Activated T-cell treated with anti-CD3 and anti-CD28 coated beads for 4 hours (primary cell): ENCODE data around the gene AMELY.
"Not testable (repeated sequence)": the region's sequence is repeated elsewhere in the genome, so short reads cannot be mapped to it uniquely, and the experiment has no call there.

ENCODE experiments used
- DNase-seq: peaks from one replicate; pipeline ENCODE4 v3.0.0-alpha.2; 2020

AMELY gene, protein sequence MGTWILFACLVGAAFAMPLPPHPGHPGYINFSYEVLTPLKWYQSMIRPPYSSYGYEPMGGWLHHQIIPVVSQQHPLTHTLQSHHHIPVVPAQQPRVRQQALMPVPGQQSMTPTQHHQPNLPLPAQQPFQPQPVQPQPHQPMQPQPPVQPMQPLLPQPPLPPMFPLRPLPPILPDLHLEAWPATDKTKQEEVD

DNA sequence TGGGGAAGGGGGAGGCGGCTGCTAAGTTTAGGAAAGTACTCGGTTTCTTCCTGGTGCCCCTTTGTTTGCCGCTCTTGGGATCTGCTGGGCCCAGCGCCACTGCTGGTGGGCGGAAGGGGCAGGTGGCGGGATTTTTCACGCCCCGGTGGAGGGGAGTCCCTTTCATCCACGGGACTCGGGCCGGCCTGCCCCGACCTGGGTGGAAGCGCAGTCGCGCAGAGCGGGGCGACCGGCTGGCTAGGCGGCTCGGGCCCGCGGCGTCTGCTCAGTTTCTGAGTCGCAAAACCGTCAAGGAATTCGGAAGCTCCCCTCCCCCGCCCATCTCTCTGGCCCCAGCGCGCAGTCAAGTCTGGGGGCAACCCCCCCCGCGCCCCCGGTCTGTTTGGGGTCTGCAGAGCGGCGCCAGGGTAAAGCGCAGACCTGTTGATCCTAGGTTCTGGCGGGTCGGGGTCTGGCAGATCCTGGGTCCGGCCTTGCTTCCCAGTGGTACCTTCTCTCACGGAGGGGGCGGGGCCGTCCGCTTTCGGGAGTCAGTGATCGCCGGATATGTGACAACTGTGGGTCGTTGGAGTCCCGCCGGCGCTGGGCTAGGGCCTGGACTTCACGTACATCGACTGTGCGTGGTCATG, at the start of gene AMELY:
Gene AMELY (minus strand): TSS at position 500 of the 629 bp plus-strand sequence. CDS start 39,144 bp downstream, outside the sequence.
- DNase-seq, result no peak

DNA sequence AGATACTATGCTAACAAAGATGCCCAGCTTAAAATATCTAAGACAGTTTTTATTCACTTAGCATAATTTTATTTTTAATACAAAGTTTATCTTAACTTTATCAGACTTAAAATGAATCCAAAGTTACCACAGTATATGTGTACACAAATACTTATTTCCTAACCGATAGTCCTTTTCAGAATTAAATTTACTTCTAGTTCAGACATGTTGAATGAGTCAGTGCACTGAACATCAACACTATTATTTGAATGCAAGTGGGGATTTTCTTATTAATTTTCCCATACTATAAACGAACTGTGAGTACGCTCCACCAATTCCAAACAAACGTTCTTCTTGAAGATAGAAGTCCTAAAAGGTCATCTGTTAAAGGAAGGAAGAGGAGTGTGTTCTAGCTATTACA, 38.4 kb upstream of the AMELY start:
- DNase-seq, result no peak

DNA sequence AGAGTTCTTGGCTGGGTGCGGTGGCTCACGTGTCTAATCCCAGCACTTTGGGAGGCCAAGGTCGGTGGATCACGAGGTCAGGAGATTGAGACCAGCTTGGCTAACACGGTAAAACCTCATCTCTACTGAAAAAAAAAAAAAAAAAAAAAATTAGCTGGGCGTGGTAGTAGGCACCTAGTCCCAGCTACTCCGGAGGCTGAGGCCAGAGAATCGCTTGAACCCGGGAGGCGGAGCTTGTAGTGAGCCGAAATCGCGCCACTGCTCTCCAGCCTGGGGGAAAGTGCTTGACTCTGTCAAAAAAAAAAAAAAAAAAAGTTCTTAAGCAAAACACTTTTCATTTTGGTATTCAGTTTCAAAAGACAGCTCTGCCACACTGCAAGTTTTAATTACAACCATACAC, 36.8 kb upstream of the AMELY start:
- no peak for DNase-seq

DNA sequence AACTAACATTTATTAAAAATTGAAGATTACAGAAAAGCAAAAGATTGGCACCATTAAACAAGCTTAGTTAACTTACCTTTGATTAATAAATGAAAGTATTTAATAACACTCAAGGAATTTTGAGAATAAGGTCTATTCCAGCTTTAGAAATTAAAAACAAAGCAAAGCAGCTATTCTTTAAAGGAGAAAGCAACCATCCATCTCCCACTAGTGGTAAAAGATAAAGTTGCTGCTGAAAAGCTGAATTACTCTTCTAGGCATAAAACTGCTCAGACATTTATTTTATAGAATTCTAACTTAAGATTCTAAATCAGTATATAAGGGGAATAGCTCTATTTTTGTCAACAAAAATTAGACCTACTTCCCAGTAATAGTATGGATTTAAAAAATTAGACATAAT, 36.1 kb upstream of the AMELY start:
- no peak for DNase-seq

DNA sequence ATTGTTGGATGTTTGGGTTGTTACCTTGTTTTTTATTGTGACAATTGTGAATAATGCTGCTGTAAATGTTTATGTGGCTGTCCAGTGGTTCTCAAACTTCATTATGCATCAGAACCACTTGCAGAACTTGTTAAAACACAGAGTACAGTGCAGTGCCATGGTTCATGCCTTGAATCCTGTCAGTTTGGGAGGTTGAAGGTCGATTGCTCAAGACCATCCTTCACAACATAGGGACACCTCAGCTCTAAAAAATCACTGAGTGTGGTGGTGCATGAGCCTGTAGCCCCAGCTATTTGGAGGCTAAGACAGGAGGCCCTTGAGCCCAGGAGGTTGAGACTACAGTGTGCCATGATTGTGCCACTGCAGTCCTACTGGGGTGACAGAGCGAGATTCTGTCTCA, 23.9 kb upstream of the AMELY start:
- no peak for DNase-seq

DNA sequence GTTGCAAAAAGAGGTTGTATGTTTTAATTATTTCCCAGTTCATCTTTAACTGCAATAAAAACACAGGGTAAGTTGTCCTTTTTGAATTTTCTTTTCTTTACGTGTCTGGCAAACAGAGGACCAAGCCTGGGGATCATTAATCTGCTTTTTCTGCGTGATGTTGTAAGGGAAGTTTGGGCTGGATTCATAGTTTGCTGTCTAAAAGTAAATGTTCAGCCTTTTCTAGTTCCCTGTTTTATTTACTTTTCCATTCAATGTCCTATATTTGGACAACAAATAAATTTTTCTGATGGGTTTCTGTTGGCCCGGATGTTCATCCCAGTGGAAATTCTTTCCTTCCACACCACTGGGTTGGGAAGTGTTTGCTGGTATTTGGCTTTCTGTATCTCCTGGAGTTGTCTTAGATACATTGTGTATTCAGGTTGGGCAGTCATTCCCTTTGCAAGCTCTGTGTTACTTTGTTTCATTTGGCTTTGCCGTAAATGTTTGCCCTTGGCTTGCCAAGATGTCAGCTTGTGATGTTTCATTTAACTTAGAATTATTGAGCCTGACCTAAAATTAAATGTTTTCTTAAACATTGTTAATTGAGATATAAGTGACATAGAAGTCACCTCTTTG, 20.3 kb upstream of the AMELY start:
- no peak for DNase-seq

DNA sequence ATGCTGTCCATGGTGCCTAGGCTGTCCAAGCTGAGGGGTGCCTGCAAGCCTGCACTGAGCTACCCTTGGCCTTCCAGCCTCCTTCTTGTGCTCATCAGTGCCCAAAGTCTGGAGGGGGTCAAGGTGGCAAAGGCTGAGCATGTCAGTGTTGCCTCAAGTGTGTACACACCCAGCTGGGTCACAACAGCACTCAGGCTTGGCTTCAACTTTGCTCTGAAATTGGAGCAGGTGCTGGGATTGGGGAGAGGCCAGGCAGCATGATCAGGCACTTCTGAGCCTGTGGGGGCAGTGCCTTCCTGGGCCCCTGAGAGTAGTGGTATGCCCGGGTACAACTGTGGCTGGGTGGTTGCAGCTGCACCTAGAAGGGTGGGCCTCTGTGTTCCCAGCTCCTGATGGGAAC, 17.7 kb upstream of the AMELY start:
- no peak for DNase-seq

DNA sequence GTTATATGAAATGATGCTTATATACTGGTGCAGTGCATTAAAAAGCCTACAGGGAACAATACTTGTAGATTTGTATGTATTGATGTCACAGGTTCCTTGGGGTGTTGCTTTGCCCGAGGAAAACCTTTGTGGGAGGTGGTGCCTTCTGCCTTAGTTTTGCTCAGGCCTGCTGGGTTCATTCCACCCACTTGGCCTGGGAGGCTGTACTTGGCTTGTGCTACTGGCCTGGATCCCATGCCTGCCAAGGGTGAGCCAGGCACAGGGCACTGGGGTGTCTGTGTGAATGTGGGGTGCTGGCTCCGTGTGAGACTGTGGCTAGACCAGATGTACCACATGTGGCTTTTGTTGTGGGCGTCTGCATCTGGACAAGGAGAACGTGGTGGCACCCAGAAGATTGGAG, 16.7 kb upstream of the AMELY start:
- DNase-seq, result no peak

DNA sequence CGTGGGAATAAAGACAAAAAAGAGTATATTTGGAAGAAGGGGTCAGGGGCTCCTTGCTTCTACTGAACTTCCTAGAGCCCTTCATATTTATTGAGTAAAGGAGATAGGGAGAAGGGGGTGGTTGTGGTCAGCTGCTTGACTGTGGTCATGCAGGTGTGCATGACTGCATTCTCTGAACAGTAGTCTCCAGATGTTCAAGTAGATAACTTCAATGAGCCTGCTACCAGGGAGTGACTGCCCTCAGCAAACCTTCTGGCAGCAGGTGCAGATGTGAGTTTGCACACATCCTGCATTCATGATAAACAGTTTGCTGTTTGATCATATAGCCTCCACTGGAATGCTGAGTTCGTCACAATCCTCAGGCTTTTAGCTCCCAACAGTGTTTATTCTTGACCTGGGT, 9.5 kb upstream of the AMELY start:
- no peak for DNase-seq

DNA sequence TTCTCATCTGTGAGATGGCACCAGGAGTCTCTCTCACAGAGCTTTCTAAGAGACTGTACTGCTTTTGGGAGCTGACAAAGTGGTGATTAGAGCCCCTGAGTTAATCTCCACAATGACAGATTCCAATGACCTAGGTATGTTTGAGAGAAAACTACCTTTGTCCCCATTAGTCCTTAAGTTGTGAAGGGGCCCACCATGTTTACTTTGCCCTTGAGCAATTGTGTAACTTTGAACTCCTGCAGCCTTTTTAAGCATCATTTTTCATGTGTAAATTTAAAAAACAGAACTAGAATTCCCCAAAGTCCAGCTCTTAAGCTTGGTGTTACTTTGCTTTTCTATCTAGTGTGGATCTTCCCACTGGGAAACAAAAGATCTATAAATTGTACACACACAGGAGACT, 1.8 kb upstream of the AMELY start:
- DNase-seq, result no peak

DNA sequence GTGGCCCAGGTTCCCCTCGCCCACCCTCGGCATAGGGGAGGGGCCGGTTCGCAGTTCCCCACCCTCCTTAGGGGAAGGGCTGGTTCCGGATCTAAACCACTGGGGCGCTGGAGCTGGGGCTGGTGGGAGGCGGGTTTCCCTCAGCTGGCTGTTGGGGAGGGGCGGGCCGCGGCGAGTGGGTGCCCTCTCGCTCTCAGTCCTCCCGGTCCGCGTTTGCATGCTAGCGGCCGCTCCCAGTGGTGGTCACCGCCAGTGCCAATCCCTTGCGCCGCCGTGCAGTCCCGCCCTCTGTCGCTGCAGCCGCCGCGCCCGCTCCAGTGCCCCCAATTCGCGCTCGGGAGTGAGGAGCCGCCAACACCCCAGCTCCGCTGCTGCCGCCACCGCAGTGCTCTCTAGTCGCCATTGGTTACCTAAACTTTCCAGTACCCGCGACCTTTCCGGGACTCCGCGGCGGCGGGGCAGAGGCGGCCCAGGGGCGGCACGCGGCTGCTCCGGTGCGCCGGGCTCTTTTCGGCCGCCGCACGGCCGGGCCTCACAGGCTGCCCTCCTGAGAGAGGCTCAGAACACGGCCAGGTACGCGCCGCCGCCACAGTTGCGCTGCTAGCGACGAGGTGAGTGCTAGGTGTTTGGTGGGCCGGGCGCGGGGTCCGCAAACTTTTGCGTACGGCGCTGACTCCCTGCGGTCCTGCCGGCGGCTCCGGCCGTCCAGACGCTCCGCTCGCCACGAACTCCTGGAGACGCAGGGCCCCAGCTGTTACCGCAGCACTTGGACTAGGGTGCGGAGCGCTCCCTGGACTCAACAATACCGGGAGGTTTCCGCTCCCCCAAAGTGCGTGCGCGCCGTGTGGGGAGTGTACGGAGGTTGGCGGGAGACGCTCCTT, 940 bp downstream of the AMELY start, which contains the start of gene TBL1Y:
Gene TBL1Y (plus strand): TSS at position 326 of the 881 bp plus-strand sequence. CDS start 114,388 bp downstream, outside the sequence.
- no peak for DNase-seq

DNA sequence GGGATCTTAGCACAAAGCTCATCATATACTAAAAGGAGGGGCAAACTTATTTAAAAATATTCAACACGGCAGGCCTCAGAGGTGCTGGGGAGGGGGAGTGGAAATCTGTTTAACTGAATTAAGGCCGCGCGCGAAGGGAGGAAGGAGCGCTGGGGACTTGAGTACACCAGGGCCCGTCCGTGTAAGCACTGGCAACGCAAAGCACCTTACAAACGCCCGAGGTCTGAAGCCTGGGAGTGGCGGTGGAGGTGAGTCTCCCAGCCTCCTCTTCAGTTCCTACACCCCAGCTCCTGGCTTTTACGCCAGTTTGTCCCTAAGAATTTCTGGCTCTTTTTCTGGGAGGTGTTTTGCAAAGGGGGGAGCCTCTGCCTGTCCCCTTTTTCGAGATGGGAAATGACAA, 1.7 kb downstream of the AMELY start:
- DNase-seq, result no peak

DNA sequence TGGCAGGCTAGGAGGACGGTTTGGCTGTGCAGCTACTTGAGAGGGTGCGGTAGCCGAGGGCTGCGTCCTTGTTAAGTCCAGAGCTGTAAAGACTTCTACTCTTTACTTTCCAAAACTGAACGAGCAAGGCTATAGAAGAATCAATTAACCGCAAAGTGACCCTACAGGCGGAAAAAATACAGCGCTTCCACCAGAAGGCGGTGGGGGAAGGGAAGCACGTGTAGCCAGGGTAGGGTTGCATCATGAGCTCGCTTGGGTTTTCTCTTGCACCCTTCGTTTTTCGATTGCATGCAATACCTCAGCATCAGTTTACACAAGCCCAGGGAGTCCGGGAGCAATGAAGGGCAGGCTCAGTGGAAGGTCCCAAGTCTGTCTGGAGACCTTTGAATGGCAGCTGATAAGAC, 2.4 kb downstream of the AMELY start:
- DNase-seq, result no peak

DNA sequence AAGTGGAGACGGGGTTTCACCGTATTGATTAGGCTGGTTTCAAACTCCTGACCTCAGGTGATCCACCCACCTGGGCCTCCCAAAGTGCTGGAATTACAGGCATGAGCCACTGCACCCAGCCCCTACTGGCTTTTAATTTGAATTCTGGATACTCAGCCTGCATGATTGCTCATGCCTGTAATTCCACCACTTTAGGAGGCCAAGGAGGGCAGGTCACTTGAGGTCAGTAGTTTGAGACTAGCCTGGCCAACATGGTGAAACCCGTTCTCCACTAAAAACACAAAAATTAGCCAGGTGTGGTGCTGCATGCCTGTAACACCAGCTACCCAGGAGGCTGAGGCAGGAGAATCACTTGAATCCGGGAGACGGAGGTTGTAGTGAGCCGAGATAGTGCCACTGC, 3.5 kb downstream of the AMELY start:
- not testable (repeated sequence) for DNase-seq

DNA sequence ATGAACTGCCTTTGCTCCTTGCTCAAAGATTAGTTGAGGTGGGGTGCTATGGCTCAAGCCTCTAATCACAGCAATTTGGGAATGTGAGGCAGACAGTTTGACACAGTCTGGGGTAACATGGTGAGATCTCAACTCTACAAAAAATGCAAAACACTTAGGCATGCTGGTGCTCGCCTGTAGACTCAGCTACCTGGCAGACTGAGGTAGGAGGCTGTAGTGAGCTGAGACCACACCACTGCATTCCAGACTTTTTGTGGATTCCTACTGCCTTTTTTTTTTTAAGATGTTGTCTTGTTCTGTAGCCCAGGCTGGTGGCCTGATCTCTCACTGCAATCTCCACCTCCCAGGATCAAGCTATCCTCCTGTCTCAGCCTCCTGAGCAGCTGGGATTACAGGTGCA, 4.0 kb downstream of the AMELY start:
- DNase-seq, result no peak

DNA sequence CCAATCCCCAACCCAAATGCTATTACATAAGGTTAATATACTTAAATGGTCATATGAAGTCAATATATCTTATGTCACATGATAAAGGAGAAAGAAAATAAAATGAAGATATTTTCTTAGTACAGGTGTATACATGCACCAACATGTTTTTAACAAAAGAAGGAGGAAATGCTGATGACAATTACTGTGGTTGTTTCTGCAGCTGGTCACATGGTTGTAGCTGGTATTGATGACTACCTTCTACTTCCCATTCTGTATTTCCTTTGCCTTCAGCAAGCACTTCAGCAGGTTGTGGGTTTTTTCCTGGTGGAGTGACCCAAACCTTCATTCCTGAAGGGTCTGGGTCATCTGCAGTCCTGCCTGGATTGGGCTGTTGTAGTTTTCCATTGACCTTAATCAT, 9.4 kb downstream of the AMELY start:
- not testable (repeated sequence) for DNase-seq

DNA sequence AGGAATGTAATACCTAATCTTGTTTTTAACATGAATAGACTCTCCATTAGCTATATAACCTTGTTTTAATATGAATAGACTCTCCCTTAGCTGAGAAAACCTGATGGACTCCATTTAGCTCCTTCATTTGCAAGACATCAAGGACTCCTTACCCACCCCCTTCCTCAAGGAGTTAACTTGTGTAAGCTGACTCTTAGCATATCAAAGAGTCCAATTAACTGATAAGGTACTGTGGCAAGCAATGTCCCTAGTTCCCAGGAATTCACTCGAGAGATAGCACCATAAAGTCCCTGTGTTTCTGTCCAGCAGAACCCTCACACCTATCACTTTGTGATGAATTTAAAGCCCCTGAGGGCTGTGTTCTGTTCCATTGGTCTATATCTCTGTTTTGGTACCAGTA, 16.3 kb downstream of the AMELY start:
- DNase-seq, result no peak

DNA sequence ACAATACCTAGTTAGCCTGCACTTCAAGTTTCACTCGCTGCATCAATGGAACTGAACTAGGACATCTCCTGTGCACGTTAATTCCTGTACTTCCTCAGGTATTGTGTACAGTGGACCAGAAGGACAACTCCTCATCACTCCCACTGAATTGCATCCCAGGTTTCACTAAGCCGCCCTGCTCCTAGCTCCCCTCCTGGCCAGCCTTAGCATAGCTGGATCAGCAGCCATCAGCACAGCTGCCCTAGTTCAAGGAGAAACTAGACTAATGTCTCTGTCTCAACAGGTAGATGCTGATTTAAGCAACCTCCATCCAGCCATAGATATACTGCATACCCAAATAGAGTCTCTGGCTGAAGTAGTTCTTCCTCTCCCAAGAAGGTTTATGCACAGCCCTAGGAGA, 17.1 kb downstream of the AMELY start:
- DNase-seq, result no peak

DNA sequence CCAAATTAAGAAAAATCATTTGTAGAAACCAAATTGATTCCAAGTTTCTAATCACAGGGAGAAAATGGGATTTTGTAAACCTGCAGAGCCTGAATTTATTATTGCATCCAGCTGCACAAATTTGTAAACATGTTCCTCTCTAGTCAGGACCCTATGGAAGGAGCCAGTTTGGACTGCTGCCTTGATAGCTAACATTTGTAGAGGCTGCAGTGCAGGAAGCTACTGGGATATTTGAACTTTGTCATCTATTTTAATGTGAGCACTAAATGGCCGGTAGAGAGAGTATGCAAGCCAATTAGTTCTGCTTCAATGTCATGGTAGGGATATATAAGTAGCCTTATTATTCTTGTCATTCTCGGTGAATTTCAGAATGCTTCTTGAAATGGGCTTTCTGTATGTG, 62.2 kb downstream of the AMELY start:
- no peak for DNase-seq

DNA sequence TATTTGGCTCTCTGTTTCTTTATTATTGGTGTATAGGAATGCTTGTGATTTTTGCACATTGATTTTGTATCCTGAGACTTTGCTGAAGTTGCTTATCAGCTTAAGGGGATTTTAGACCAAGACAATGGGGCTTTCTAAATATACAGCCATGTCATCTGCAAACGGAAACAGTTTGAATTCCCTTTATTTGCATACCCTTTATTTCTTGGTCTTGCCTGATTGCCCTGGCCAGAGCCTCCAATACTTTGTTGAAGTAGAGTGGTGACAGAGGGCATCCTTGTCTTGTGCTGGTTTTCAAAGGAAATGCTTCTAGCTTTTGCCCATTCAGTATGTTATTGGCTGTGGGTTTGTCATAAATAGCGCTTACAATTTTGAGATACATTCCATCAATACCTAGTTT, 68.9 kb downstream of the AMELY start:
- not testable (repeated sequence) for DNase-seq
